IMR-90 (cell line): ENCODE data around the gene COL20A1. TPM values are rescaled to one million over a fixed set of nuclear protein-coding genes. Genes with fewer than 3 reads are reported as not detected.

Experiments used
- ATAC-seq: fragments of 200-7000 bp; cut with Tn5 transposase; 2 replicates; pipeline ENCODE4 v1.9.1; 2020; ENCODE audit warnings: low read depth, mild to moderate bottlenecking, moderate library complexity
- BruUV-seq: library from RNA; stranded (reverse); fragments of 400-500 nt; replicated peaks from 2 replicates; lab custom pipeline; 2021; lab: Mats Ljungman, UMichigan
- CTCF ChIA-PET: fragments of 300-600 bp; formaldehyde crosslinking; extraction: SDS; loops from one replicate; lab custom pipeline; 2021; ENCODE audit warnings: antibody characterized with exemption; lab: Yijun Ruan, JAX
- POLR2A ChIA-PET: fragments of 300-600 bp; sonication (Branson Sonifier 250); formaldehyde crosslinking; loops from one replicate; lab custom pipeline; 2022; ENCODE audit warnings: antibody characterized with exemption; ENCODE audit not compliant: unreplicated experiment; lab: Charles Lee
- DNase-seq: peaks from one replicate; pipeline ENCODE4 v3.0.0; 2013
- H2AFZ ChIP-seq: replicated peaks from 2 replicates; pipeline ENCODE3; 2013; ENCODE audit warnings: low read length, mild to moderate bottlenecking; ENCODE audit not compliant: poor library complexity
- H2AK5ac ChIP-seq: 2 replicates; pipeline ENCODE4 v1.6.1; 2013; ENCODE audit warnings: low read depth, low read length, inconsistent platforms
- H2AK9ac ChIP-seq: replicated peaks from 2 replicates; pipeline ENCODE3; 2013; ENCODE audit warnings: mild to moderate bottlenecking, low read depth, low read length, moderate library complexity; ENCODE audit not compliant: poor library complexity
- H2BK120ac ChIP-seq: 2 replicates; pipeline ENCODE4 v1.6.1; 2013; ENCODE audit warnings: low read depth, low read length, inconsistent platforms
- H2BK15ac ChIP-seq: 3 replicates; pipeline ENCODE4 v1.6.1; 2013; ENCODE audit warnings: low read depth, low read length, inconsistent platforms
- H2BK20ac ChIP-seq: 2 replicates; pipeline ENCODE4 v1.6.1; 2013; ENCODE audit warnings: low read depth, mild to moderate bottlenecking, inconsistent platforms, low read length, moderate library complexity
- H2BK5ac ChIP-seq: 2 replicates; pipeline ENCODE4 v1.6.1; 2013; ENCODE audit warnings: mild to moderate bottlenecking, low read depth, low read length, inconsistent platforms; ENCODE audit not compliant: poor library complexity, severe bottlenecking
- H3K14ac ChIP-seq: replicated peaks from 2 replicates; pipeline ENCODE4 v1.6.1; 2013; ENCODE audit warnings: low read depth, low read length, inconsistent platforms
- H3K18ac ChIP-seq: 2 replicates; pipeline ENCODE4 v1.6.1; 2013; ENCODE audit warnings: low read depth, low read length, control low read depth
- H3K23ac ChIP-seq: 2 replicates; pipeline ENCODE4 v1.6.1; 2013; ENCODE audit warnings: low read depth, low read length, inconsistent platforms
- H3K27ac ChIP-seq: 2 replicates; pipeline ENCODE4 v1.5.1; 2013; ENCODE audit warnings: mild to moderate bottlenecking, control low read depth, low read length; ENCODE audit not compliant: insufficient read depth
- H3K27me3 ChIP-seq: 2 replicates; pipeline ENCODE4 v1.6.1; 2013; ENCODE audit warnings: low read length; ENCODE audit not compliant: control insufficient read depth, insufficient read depth
- H3K36me3 ChIP-seq: 2 replicates; pipeline ENCODE4 v1.6.1; 2013; ENCODE audit warnings: low read length, mixed read lengths; ENCODE audit not compliant: control insufficient read depth, insufficient read depth
- H3K4ac ChIP-seq: 2 replicates; pipeline ENCODE4 v1.6.1; 2013; ENCODE audit warnings: low read depth, low read length, inconsistent platforms
- H3K4me1 ChIP-seq: 2 replicates; pipeline ENCODE4 v1.6.1; 2013; ENCODE audit warnings: low read length, mixed read lengths; ENCODE audit not compliant: control insufficient read depth, insufficient read depth
- H3K4me2 ChIP-seq: 2 replicates; pipeline ENCODE4 v1.6.1; 2013; ENCODE audit warnings: low read depth, mild to moderate bottlenecking, control low read depth, low read length, moderate library complexity
- H3K4me3 ChIP-seq: 2 replicates; pipeline ENCODE4 v1.5.1; 2013; ENCODE audit warnings: low read depth, mild to moderate bottlenecking, control low read depth, low read length, moderate library complexity; ENCODE audit not compliant: insufficient read depth
- H3K56ac ChIP-seq: 2 replicates; pipeline ENCODE4 v1.6.1; 2013; ENCODE audit warnings: low read length, inconsistent platforms; ENCODE audit not compliant: insufficient read depth; ENCODE audit errors: extremely low read depth
- H3K79me1 ChIP-seq, 2 experiments: 2 replicates each; pipeline ENCODE4 v1.6.1; 2013; ENCODE audit warnings: low read length in 2 of 2, inconsistent platforms in 1 of 2, low read depth in 1 of 2
- H3K9ac ChIP-seq: 2 replicates; pipeline ENCODE4 v1.6.1; 2013; ENCODE audit warnings: low read depth, low read length, control low read depth
- H3K9me1 ChIP-seq: 2 replicates; pipeline ENCODE4 v1.6.1; 2013; ENCODE audit warnings: low read length, inconsistent platforms; ENCODE audit not compliant: insufficient read depth
- H3K9me3 ChIP-seq: 2 replicates; pipeline ENCODE4 v1.6.1; 2013; ENCODE audit warnings: low read length; ENCODE audit not compliant: control insufficient read depth, insufficient read depth
- H4K20me1 ChIP-seq: 2 replicates; pipeline ENCODE4 v1.6.1; 2013; ENCODE audit warnings: low read length, inconsistent platforms; ENCODE audit not compliant: insufficient read depth
- H4K5ac ChIP-seq: 2 replicates; pipeline ENCODE4 v1.6.1; 2013; ENCODE audit warnings: mild to moderate bottlenecking, low read depth, low read length, control low read depth
- H4K8ac ChIP-seq, 2 experiments: 2 replicates each; pipeline ENCODE4 v1.6.1; 2013; ENCODE audit warnings: low read depth in 2 of 2, low read length in 2 of 2, control low read depth in 1 of 2, inconsistent platforms in 1 of 2
- H4K91ac ChIP-seq: 2 replicates; pipeline ENCODE4 v1.6.1; 2013; ENCODE audit warnings: low read depth, low read length, inconsistent platforms; ENCODE audit not compliant: insufficient read depth
- BHLHE40 ChIP-seq: fragments of 150-350 bp; IDR thresholded peaks from 2 replicates; pipeline ENCODE4 v1.6.1; 2016; ENCODE audit warnings: mild to moderate bottlenecking, low read depth, low read length
- CHD1 ChIP-seq: IDR thresholded peaks from 2 replicates; pipeline ENCODE4 v1.6.1; 2012; ENCODE audit warnings: low read depth, low read length, improper control_type of control experiment
- CTCF ChIP-seq: conservative IDR thresholded peaks from 2 replicates; pipeline ENCODE4 v1.5.1; 2012; ENCODE audit warnings: mild to moderate bottlenecking, low read depth, low read length, improper control_type of control experiment
- ELK1 ChIP-seq: fragments of 150-350 bp; IDR thresholded peaks from 2 replicates; pipeline ENCODE4 v1.6.1; 2016; ENCODE audit warnings: low read depth, mild to moderate bottlenecking, low read length, moderate library complexity, borderline replicate concordance
- FOS ChIP-seq: fragments of 150-350 bp; IDR thresholded peaks from 2 replicates; pipeline ENCODE4 v1.6.1; 2016; ENCODE audit warnings: low read depth, low read length
- POLR2A ChIP-seq: IDR thresholded peaks from 2 replicates; pipeline ENCODE4 v1.6.1; 2012; ENCODE audit warnings: mild to moderate bottlenecking, low read depth, low read length
- RCOR1 ChIP-seq: IDR thresholded peaks from 2 replicates; pipeline ENCODE4 v1.6.1; 2012; ENCODE audit warnings: mild to moderate bottlenecking, low read length, improper control_type of control experiment; ENCODE audit not compliant: insufficient replicate concordance
- WGBS, 2 experiments: methylation state at CpG; one replicate each; pipeline versions ENCODE4 v1.1.5 to v1.1.7; 2013; ENCODE audit warnings: missing lambda C conversion rate in 2 of 2; ENCODE audit not compliant: insufficient read length in 1 of 2; ENCODE audit errors: extremely low coverage in 2 of 2; 5-methylcytosine and 5-hydroxymethylcytosine counted together
- dilution Hi-C: fragments of 300-500 bp; cut with HindIII; formaldehyde crosslinking; loops from one replicate; pipeline ENCODE4 v1.14.3; 2018; ENCODE audit warnings: low sequenced_read_pairs; ENCODE audit not compliant: unreplicated experiment
- in situ Hi-C: fragments of 300-500 bp; cut with MboI; formaldehyde crosslinking; loops from 3 replicates; pipeline ENCODE4 v1.14.3; 2019; ENCODE audit warnings: low sequenced_read_pairs, inconsistent platforms, mixed read lengths
- intact Hi-C: fragments of 100-400 bp; cut with micrococcal nuclease; formaldehyde crosslinking; loops from 2 replicates; pipeline ENCODE4 v1.10.0; 2022
- polyA plus RNA-seq, 3 experiments: library from polyadenylated mRNA; depleted of rRNA; stranded (reverse); fragments of >200 nt; gene quantifications; 2 replicates each; pipeline ENCODE4 v1.2.3, GENCODE V29; 2012; ENCODE audit warnings: low replicate concordance in 1 of 3
- total RNA-seq: library from RNA; depleted of rRNA; stranded (reverse); fragments of >200 nt; gene quantifications from 2 replicates; pipeline ENCODE4 v1.2.3, GENCODE V29; 2012

The COL20A1 gene
- total and polyA plus RNA-seq, 2 of the 4 experiments (the other 2 are of a cell fraction): not detected

- dilution Hi-C loops (no loop called here), intact Hi-C loops (loop anchor here (5.0 kb wide), 2 partner anchors 160 to 325 kb away; no protein-coding TSS in a partner anchor), in situ Hi-C loops (no loop called here)
- H3K56ac ChIP-seq: no peak overlapping the region
- H2AFZ ChIP-seq: no peak overlapping the region
- ChIA-PET CTCF (interaction anchor here (0.7 to 3.4 kb wide), 4 partner anchors 70 to 111 kb away, joined by 4 to 30 read pairs (median 4); no protein-coding TSS in a partner anchor), POLR2A (no interaction called here)
- TF ChIP-seq CTCF: no peak
- no peak for TF ChIP-seq ELK1
- no peak for TF ChIP-seq RCOR1
- TF ChIP-seq FOS: no peak
- TF ChIP-seq BHLHE40: no peak
- no peak for TF ChIP-seq CHD1
- no peak for TF ChIP-seq POLR2A
- ATAC-seq (no peak), DNase-seq (no peak)
- no peak overlapping the region for H2BK15ac ChIP-seq
- H3K23ac ChIP-seq: no peak overlapping the region
- no peak overlapping the region for H4K8ac ChIP-seq
- H3K4me2 ChIP-seq: no peak overlapping the region
- H4K5ac ChIP-seq: no peak overlapping the region
- no peak overlapping the region for H3K4me3 ChIP-seq
- no peak overlapping the region for H3K14ac ChIP-seq
- peaks cover 7% of the 10 kb centered on the region for H3K27me3 ChIP-seq
- H3K4me1 ChIP-seq: no peaks in the 10 kb centered on the region
- 70% methylated on average over 6 of the region's 17 CpGs; no CpG with 5 or more reads in 1 of the 2 experiments for WGBS, 2 experiments
- H3K27ac ChIP-seq: no peak overlapping the region
- no peak overlapping the region for H3K18ac ChIP-seq
- no peak overlapping the region for H2BK5ac ChIP-seq
- no peak overlapping the region for H4K91ac ChIP-seq
- H3K9ac ChIP-seq: no peak overlapping the region
- H2BK120ac ChIP-seq: no peak overlapping the region
- no peak overlapping the region for H2BK20ac ChIP-seq
- H3K4ac ChIP-seq: no peak overlapping the region
- H2AK9ac ChIP-seq: no peak overlapping the region
- no peaks in the 10 kb centered on the region; the same call in 1 of the 2 replicates for H4K20me1 ChIP-seq
- no TSS peak for BruUV-seq
- peaks cover 10% of the 10 kb centered on the region for H3K9me3 ChIP-seq
- no peaks in the 10 kb centered on the region for H3K36me3 ChIP-seq
- no peak overlapping the region for H2AK5ac ChIP-seq
- no peaks in the 10 kb centered on the region for H3K9me1 ChIP-seq
- no peaks in the 10 kb centered on the region for H3K79me1 ChIP-seq
These were observed 89.7 kb downstream of the COL20A1 start for GRCh38 chr20:63382551-63383300.
